B cell (primary cell): ENCODE data around the gene PCDHB2. TPM values are rescaled to one million over a fixed set of nuclear protein-coding genes. Genes with fewer than 3 reads are reported as not detected.

Experiments
- ATAC-seq: fragments of 200-7000 bp; cut with Tn5 transposase; one replicate; pipeline ENCODE4 v1.10.0; 2021; ENCODE audit warnings: low read depth, mild to moderate bottlenecking, moderate number of reproducible peaks, moderate library complexity
- CTCF ChIA-PET: fragments of 350-600 bp; sonication (Branson Sonifier 250); formaldehyde crosslinking; loops from one replicate; lab custom pipeline; 2021; ENCODE audit warnings: antibody characterized with exemption, inconsistent platforms; lab: Charles Lee
- POLR2A ChIA-PET: fragments of 350-600 bp; sonication (Branson Sonifier 250); formaldehyde crosslinking; loops from one replicate; lab custom pipeline; 2021; ENCODE audit warnings: antibody characterized with exemption; lab: Charles Lee
- DNase-seq: peaks from one replicate; pipeline ENCODE4 v3.0.0; 2013
- H2AFZ ChIP-seq: 2 replicates; pipeline ENCODE4 v1.6.1; 2012; ENCODE audit warnings: mild to moderate bottlenecking, low read depth, low read length; ENCODE audit not compliant: insufficient read depth, poor library complexity, severe bottlenecking
- H3K27ac ChIP-seq, 2 donors: 1 replicate in 1 of 2; 2 replicates in 1 of 2; pipeline ENCODE4 v1.5.1; 2012 to 2013; ENCODE audit warnings: low read length in 2 of 2, mild to moderate bottlenecking in 2 of 2, moderate library complexity in 1 of 2
- H3K27me3 ChIP-seq, 4 experiments: fragments of 200-600 bp in 1 of 4; sonication (generic) in 1 of 4; replicated peaks in 1 of 4; 1 replicate in 2 of 4; 2 replicates in 2 of 4; pipeline versions ENCODE4 v1.6.1 to v1.7.0; 2013 to 2016; ENCODE audit warnings: low read length in 3 of 4, mild to moderate bottlenecking in 2 of 4, mixed read lengths in 1 of 4, moderate library complexity in 1 of 4; ENCODE audit not compliant: insufficient read depth in 4 of 4, control insufficient read depth in 3 of 4; ENCODE audit errors: control extremely low read depth in 1 of 4
- H3K36me3 ChIP-seq, 2 experiments: replicated peaks in 1 of 2; 1 replicate in 1 of 2; 2 replicates in 1 of 2; pipeline versions ENCODE4 v1.6.1 to v1.7.1; 2013; ENCODE audit warnings: low read length in 1 of 2; ENCODE audit not compliant: insufficient read depth in 2 of 2, control insufficient read depth in 1 of 2; ENCODE audit errors: control extremely low read depth in 1 of 2, extremely low read depth in 1 of 2
- H3K4me1 ChIP-seq, 2 donors: fragments of 200-600 bp in 1 of 2; sonication (generic) in 1 of 2; 1 replicate in 1 of 2; 2 replicates in 1 of 2; pipeline versions ENCODE4 v1.5.1 to v1.6.1; 2013 to 2017; ENCODE audit warnings: low read length in 2 of 2; ENCODE audit not compliant: control insufficient read depth in 2 of 2, insufficient read depth in 2 of 2
- H3K4me2 ChIP-seq: replicated peaks from 2 replicates; pipeline ENCODE3; 2012; ENCODE audit warnings: mild to moderate bottlenecking, low read depth, low read length; ENCODE audit not compliant: poor library complexity, severe bottlenecking
- H3K4me3 ChIP-seq, 5 experiments: fragments of 200-600 bp in 1 of 5; sonication (generic) in 1 of 5; 1 replicate in 3 of 5; 2 replicates in 2 of 5; pipeline versions ENCODE4 v1.5.1 to v1.7.0; 2011 to 2016; ENCODE audit warnings: low read length in 4 of 5, mild to moderate bottlenecking in 4 of 5, low read depth in 2 of 5, control low read depth in 1 of 5, moderate library complexity in 1 of 5; ENCODE audit not compliant: insufficient read depth in 1 of 5; ENCODE audit errors: control extremely low read depth in 1 of 5, extremely low read depth in 1 of 5
- H3K79me2 ChIP-seq: fragments of 200-600 bp; sonication (generic); one replicate; pipeline ENCODE4 v1.6.0; 2016; ENCODE audit warnings: low read length; ENCODE audit not compliant: control insufficient read depth, insufficient read depth
- H3K9ac ChIP-seq: fragments of 200-600 bp; sonication (generic); 2 replicates; pipeline ENCODE4 v1.6.1; 2017; ENCODE audit warnings: mild to moderate bottlenecking, low read length, moderate library complexity
- H3K9me3 ChIP-seq, 3 donors: one replicate each; pipeline versions ENCODE4 v1.6.1 to v1.7.1; 2013; ENCODE audit warnings: low read length in 2 of 3; ENCODE audit not compliant: control insufficient read depth in 2 of 3, insufficient read depth in 1 of 3; ENCODE audit errors: control extremely low read depth in 1 of 3
- H4K20me1 ChIP-seq: 2 replicates; pipeline ENCODE4 v1.6.0; 2012; ENCODE audit warnings: mild to moderate bottlenecking, low read length; ENCODE audit not compliant: insufficient read depth, control insufficient read depth, poor library complexity, severe bottlenecking
- H3K27ac Mint-ChIP-seq: one replicate; pipeline ENCODE4 v1.8.0; 2021; ENCODE audit warnings: mixed read lengths
- H3K27me3 Mint-ChIP-seq: one replicate; pipeline ENCODE4 v1.8.0; 2021; ENCODE audit warnings: mixed read lengths
- H3K4me1 Mint-ChIP-seq: one replicate; pipeline ENCODE4 v1.8.0; 2021; ENCODE audit warnings: mixed read lengths
- H3K4me3 Mint-ChIP-seq: one replicate; pipeline ENCODE4 v1.8.0; 2021; ENCODE audit warnings: mixed read lengths
- H3K9me3 Mint-ChIP-seq: one replicate; pipeline ENCODE4 v1.8.0; 2022; ENCODE audit warnings: mixed read lengths; ENCODE audit not compliant: insufficient read depth
- CTCF ChIP-seq: fragments of 200-600 bp; IDR thresholded peaks from one replicate; pipeline ENCODE4 v1.8.0; 2022; ENCODE audit warnings: antibody characterized with exemption, mild to moderate bottlenecking
- EZH2 ChIP-seq: IDR thresholded peaks from 2 replicates; pipeline ENCODE4 v1.6.1; 2012; ENCODE audit warnings: borderline replicate concordance, low read depth, mild to moderate bottlenecking, moderate library complexity, low read length; ENCODE audit not compliant: insufficient read depth, poor library complexity, severe bottlenecking
- WGBS: methylation state at CpG from one replicate; pipeline ENCODE4 v1.1.5; 2013; ENCODE audit warnings: missing lambda C conversion rate; ENCODE audit not compliant: insufficient coverage; 5-methylcytosine and 5-hydroxymethylcytosine counted together
- intact Hi-C: fragments of 100-400 bp; cut with micrococcal nuclease; formaldehyde crosslinking; loops from one replicate; pipeline ENCODE4 v1.10.0; 2022
- polyA plus RNA-seq: library from polyadenylated mRNA; depleted of rRNA; stranded (reverse); fragments of >200 nt; gene quantifications from 2 replicates; pipeline ENCODE4 v1.2.3, GENCODE V29; 2012
- total RNA-seq, 2 donors: library from RNA; stranded (reverse); fragments of 120-200 nt in 1 of 2; gene quantifications; 1 replicate in 1 of 2; 2 replicates in 1 of 2; pipeline versions ENCODE4 v1.2.3 to v1.2.4, GENCODE V29; 2013 to 2022

The PCDHB2 gene
- total and polyA plus RNA-seq, 2 donors (not counting 1 experiment from before 2014, with no cell fraction given), result 0.07 TPM; not detected in 1

DNA sequence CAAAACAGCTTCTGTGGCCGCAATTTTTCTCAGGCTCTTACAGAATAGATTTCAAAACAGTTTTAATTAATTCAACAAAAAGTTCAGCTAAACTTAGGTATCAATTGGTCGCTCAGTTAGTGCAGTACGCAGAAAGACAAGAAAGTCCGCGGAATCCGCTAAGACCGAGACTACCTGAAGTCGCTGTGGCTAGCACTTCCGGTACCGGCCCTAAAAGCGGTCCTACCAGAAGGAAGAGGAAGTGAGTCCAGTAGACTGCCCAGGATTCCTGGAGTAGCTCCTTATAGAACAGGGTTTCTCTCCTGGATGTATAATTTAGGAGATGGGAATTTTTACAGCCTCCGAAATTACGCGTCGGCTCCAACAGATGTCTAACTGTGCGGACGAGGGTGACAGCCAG, 16.6 kb upstream of the PCDHB2 start:
- Mint-ChIP-seq H3K9me3 (no peaks in the 10 kb centered on the region), H3K4me3 (no peak overlapping the region), H3K27me3 (peaks cover 8% of the 10 kb centered on the region), H3K27ac (no peak overlapping the region), H3K4me1 (no peaks in the 10 kb centered on the region)
- Histone ChIP-seq H3K79me2 (no peaks in the 10 kb centered on the region), H3K9me3 (peaks cover 0 to 13% (median 0%) of the 10 kb centered on the region in 3 donors), H3K4me3 (no peak overlapping the region), H3K4me1 (no peaks in the 10 kb centered on the region), H4K20me1 (no peaks in the 10 kb centered on the region), H3K36me3 (no peaks in the 10 kb centered on the region), H3K27ac (no peak overlapping the region), H3K4me2 (no peak overlapping the region), H2AFZ (no peak overlapping the region), H3K27me3 (no peaks in the 10 kb centered on the region), H3K9ac (no peak overlapping the region)
- intact Hi-C loops, result no loop called here
- 60% methylated on average over 17 of the region's 17 CpGs for WGBS
- no peak for ATAC-seq
- no peak for TF ChIP-seq EZH2
- no peak for TF ChIP-seq CTCF
- DNase-seq, result no peak
- ChIA-PET CTCF (no interaction called here), POLR2A (no interaction called here)

DNA sequence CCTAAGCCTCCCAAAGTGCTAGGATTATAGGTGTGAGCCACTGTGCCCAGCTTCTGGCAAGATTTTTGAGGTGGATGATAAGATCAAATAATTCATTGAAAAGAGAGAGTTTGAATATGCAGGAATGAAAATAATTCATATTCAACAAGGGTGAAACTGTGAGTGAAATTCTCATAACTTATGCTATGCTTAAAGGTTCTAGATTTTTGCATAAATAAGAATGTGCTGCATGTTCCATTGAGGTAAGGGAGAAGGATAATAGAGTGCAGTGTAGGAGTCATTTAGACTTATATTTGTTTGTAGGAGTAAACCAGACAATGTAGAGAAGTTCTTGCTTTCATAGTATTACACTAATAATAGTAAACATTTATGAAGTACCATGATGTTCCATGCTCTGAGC, 12.2 kb upstream of the PCDHB2 start:
- Histone ChIP-seq H3K27me3 (peaks cover 0 to 4% (median 0%) of the 10 kb centered on the region in 4 experiments), H3K4me1 (no peaks in the 10 kb centered on the region), H3K4me3 (no peak overlapping the region), H3K36me3 (no peaks in the 10 kb centered on the region), H3K4me2 (no peak overlapping the region), H3K79me2 (no peaks in the 10 kb centered on the region), H2AFZ (no peak overlapping the region), H4K20me1 (no peaks in the 10 kb centered on the region), H3K9ac (no peak overlapping the region), H3K9me3 (peaks cover 0 to 12% (median 3%) of the 10 kb centered on the region in 3 donors), H3K27ac (no peak overlapping the region)
- Mint-ChIP-seq H3K27me3 (peaks cover 18% of the 10 kb centered on the region), H3K9me3 (no peaks in the 10 kb centered on the region), H3K4me3 (no peak overlapping the region), H3K27ac (no peak overlapping the region), H3K4me1 (peaks cover 5% of the 10 kb centered on the region)
- DNase-seq (no peak), ATAC-seq (no peak)
- ChIA-PET POLR2A (no interaction called here), CTCF (interaction anchor here (0.7 kb wide), 1 partner anchor 548 kb away, joined by 6 read pairs; no protein-coding TSS in a partner anchor)
- intact Hi-C loops, result loop anchor here (10.0 kb wide), 1 partner anchor 483 kb away; no protein-coding TSS in a partner anchor
- TF ChIP-seq EZH2 (no peak), CTCF (no peak)
